GM19043 (cell line): ENCODE data around the gene NLRP1.
A peak's percentile ranks its signal among the peaks of the same experiment; 100 is the strongest.

ENCODE experiments used
- ATAC-seq: cut with Tn5 transposase; IDR thresholded peaks from one replicate; pipeline ENCODE4 v1.9.1; 2021; ENCODE audit warnings: low read depth; ENCODE audit not compliant: unreplicated experiment

Gene NLRP1

GRCh38 chr17:5584383-5585286 is at the start of gene NLRP1:
NLRP1 (minus strand) TSS chr17:5584509; CDS start chr17:5583957, 552 bp downstream.
- ATAC-seq, result peak; percentile 80

- ATAC-seq, result no peak
Observed at GRCh38 chr17:5631958-5632590, 47.8 kb upstream of the NLRP1 start.

- ATAC-seq, result no peak
Observed at GRCh38 chr17:5630434-5630833, 46.1 kb upstream of the NLRP1 start.

- no peak for ATAC-seq
Observed at GRCh38 chr17:5629128-5629527, 44.8 kb upstream of the NLRP1 start.

- ATAC-seq, result no peak
Observed at GRCh38 chr17:5628262-5628661, 44.0 kb upstream of the NLRP1 start.

GRCh38 chr17:5624211-5624610 is 39.9 kb upstream of the NLRP1 start:
- ATAC-seq, result no peak

GRCh38 chr17:5621729-5622128 is 37.4 kb upstream of the NLRP1 start:
- ATAC-seq, result no peak

GRCh38 chr17:5621026-5621425 is 36.7 kb upstream of the NLRP1 start:
- ATAC-seq, result no peak

GRCh38 chr17:5619088-5619740 is 34.9 kb upstream of the NLRP1 start:
- no peak for ATAC-seq

GRCh38 chr17:5618476-5618875 is 34.2 kb upstream of the NLRP1 start:
- ATAC-seq, result no peak

GRCh38 chr17:5615476-5615875 is 31.2 kb upstream of the NLRP1 start:
- no peak for ATAC-seq

GRCh38 chr17:5610956-5611355 is 26.6 kb upstream of the NLRP1 start:
- ATAC-seq, result no peak

GRCh38 chr17:5608399-5609112 is 24.2 kb upstream of the NLRP1 start:
- no peak for ATAC-seq

- ATAC-seq, result no peak
Observed at GRCh38 chr17:5607946-5608345, 23.6 kb upstream of the NLRP1 start.

- no peak for ATAC-seq
Observed at GRCh38 chr17:5605452-5605851, 21.1 kb upstream of the NLRP1 start.

GRCh38 chr17:5600041-5600440 is 15.7 kb upstream of the NLRP1 start:
- no peak for ATAC-seq

- ATAC-seq, result no peak
Observed at GRCh38 chr17:5598457-5598856, 14.1 kb upstream of the NLRP1 start.

GRCh38 chr17:5596421-5596820 is 12.1 kb upstream of the NLRP1 start:
- no peak for ATAC-seq

- no peak for ATAC-seq
Observed at GRCh38 chr17:5595831-5596230, 11.5 kb upstream of the NLRP1 start.

- ATAC-seq, result no peak
Observed at GRCh38 chr17:5592382-5592781, 8.1 kb upstream of the NLRP1 start.

- no peak for ATAC-seq
Observed at GRCh38 chr17:5591966-5592365, 7.7 kb upstream of the NLRP1 start.
